ENCODE data around the gene ZNF678.
"Not testable (repeated sequence)": the region's sequence is repeated elsewhere in the genome, so short reads cannot be mapped to it uniquely, and the experiment has no call there.

ZNF678 gene

DNA sequence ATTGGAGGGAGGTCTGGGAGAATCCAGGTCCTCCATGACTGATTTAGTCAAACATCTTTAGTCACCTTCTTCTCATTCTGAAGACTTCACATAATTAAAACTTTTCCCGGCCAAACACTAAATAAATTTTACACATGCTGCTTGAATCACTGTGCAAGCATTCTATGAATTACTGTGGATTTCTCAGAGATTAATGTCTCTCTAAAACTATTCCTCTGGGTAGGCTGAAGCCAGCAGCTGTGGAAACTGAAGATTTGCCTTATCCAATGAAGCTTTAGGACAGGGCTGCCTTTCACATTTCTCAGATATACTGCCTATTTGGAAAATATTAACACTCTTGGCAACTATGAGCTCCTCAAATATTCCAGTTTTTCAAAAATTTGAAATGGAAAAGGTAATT is 110.1 kb downstream of the ZNF678 start:
- H3K36me3 ChIP-seq (ENCODE audit: insufficient read depth, low read length), result no peaks in the 10 kb centered on the region
- no peak overlapping the region for H3K9ac ChIP-seq (ENCODE audit: low read length)
- H3K9me3 ChIP-seq (ENCODE audit: low read length), result peaks cover 5% of the 10 kb centered on the region
- H3K27me3 ChIP-seq (ENCODE audit: control insufficient read depth in 1 of 2, insufficient read depth in 2 of 2, low read length in 2 of 2), result no peaks in the 10 kb centered on the region
- H3K4me1 ChIP-seq (ENCODE audit: insufficient read depth, low read length), result no peaks in the 10 kb centered on the region
- H3K27ac ChIP-seq (ENCODE audit: low read depth, low read length), result no peak overlapping the region
- no peak overlapping the region for H3K4me3 ChIP-seq (ENCODE audit: low read depth in 1 of 2, low read length in 2 of 2)

DNA sequence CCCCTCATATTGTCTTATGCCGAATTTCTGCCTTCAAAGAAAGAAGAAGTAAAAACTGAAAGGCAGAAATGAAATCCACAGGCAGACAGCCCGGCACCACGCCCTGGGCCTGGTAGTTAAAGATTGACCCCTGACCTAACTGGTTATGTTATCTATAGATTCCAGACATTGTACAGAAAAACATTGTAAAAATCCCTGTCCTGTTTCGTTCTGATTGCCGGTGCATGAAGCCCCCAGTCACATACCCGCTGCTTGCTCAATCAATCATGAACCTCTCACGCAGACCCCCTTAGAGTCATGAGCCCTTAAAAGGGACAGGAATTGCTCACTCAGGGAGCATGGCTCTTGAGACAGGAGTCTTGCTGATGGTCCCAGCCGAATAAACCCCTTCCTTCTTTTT is 122.5 kb downstream of the ZNF678 start:
- no peak overlapping the region for H3K9ac ChIP-seq (ENCODE audit: low read length)
- no peaks in the 10 kb centered on the region for H3K27me3 ChIP-seq (ENCODE audit: control insufficient read depth in 1 of 2, insufficient read depth in 2 of 2, low read length in 2 of 2)
- H3K4me1 ChIP-seq (ENCODE audit: insufficient read depth, low read length), result no peaks in the 10 kb centered on the region
- H3K9me3 ChIP-seq (ENCODE audit: low read length), result no peaks in the 10 kb centered on the region
- H3K36me3 ChIP-seq (ENCODE audit: insufficient read depth, low read length), result no peaks in the 10 kb centered on the region
- no peak overlapping the region for H3K4me3 ChIP-seq (ENCODE audit: low read depth in 1 of 2, low read length in 2 of 2)
- no peak overlapping the region for H3K27ac ChIP-seq (ENCODE audit: low read depth, low read length)

DNA sequence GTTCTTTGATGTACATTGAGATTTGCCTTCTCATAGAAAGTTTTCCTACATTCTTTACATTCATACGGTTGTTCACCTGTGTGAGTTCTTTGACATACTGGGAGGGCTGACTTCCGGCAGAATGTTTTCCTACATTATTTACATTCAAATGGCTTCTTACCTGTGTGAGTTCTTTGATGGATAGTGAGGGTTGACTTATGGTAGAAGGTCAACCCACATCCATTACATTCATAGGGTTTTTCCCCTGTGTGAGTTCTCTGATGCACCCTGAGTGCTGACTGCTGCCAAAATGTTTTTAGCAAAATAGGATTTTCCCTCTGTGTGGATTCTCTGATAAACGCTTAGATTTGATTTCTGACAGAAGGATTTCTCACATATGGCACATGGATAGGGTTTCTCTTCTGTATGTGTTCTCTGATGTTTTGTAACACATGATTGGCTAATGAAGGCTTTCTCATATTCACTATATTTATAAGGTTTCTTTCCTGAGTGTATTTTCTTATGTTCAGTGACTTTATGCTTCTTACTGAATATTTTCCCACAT is 134.0 kb downstream of the ZNF678 start:
- H3K27me3 ChIP-seq (ENCODE audit: control insufficient read depth in 1 of 2, insufficient read depth in 2 of 2, low read length in 2 of 2), result no peaks in the 10 kb centered on the region
- no peaks in the 10 kb centered on the region for H3K36me3 ChIP-seq (ENCODE audit: insufficient read depth, low read length)
- H3K9me3 ChIP-seq (ENCODE audit: low read length), result peaks cover 20% of the 10 kb centered on the region
- no peak overlapping the region for H3K27ac ChIP-seq (ENCODE audit: low read depth, low read length)
- no peak overlapping the region for H3K4me3 ChIP-seq (ENCODE audit: low read depth in 1 of 2, low read length in 2 of 2)
- H3K4me1 ChIP-seq (ENCODE audit: insufficient read depth, low read length), result no peaks in the 10 kb centered on the region
- H3K9ac ChIP-seq (ENCODE audit: low read length), result no peak overlapping the region

DNA sequence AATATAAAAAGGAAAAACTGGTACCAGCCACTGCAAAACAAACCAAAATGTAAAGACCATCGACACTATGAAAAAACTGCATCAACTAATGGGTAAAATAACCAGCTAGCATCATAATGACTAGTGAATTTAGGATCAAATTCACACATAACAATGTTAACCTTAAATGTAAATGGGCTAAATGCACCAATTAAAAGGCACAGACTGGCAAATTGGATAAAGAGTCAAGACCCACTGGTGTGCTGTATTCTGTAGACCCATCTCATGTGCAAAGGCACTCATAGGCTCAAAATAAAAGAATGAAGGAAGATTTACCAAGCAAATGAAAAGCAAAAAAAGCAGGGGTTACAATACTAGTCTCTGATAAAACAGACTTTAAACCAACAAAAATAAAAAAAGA is 138.3 kb downstream of the ZNF678 start:
- H3K36me3 ChIP-seq (ENCODE audit: insufficient read depth, low read length); H3K27me3 ChIP-seq (ENCODE audit: control insufficient read depth in 1 of 2, insufficient read depth in 2 of 2, low read length in 2 of 2); H3K9ac ChIP-seq (ENCODE audit: low read length); H3K4me1 ChIP-seq (ENCODE audit: insufficient read depth, low read length); H3K27ac ChIP-seq (ENCODE audit: low read depth, low read length); H3K4me3 ChIP-seq (ENCODE audit: low read depth in 1 of 2, low read length in 2 of 2): not testable (repeated sequence)
- peaks cover 10% of the 10 kb centered on the region for H3K9me3 ChIP-seq (ENCODE audit: low read length)

DNA sequence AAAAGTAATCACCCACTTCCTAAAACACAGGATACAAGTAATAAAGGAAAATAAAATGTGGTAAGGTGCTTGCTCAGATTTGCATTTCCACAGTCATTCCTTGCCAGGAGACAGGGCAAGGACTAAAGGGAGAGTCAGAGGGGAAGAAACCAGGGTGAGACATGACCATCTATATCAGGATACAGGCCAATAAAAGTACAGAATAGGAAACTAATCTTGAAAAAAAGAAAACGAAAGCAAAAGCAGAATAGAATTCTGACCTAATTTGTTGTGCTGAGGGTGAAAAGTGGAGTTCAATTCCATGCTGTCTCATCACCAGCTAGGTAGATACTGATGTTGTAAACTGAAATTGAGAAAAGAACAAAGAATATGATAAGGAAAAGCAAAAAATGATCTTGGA is 144.5 kb downstream of the ZNF678 start:
- Histone ChIP-seq H3K27me3 (ENCODE audit: control insufficient read depth in 1 of 2, insufficient read depth in 2 of 2, low read length in 2 of 2) (no peaks in the 10 kb centered on the region), H3K4me1 (ENCODE audit: insufficient read depth, low read length) (no peaks in the 10 kb centered on the region), H3K27ac (ENCODE audit: low read depth, low read length) (no peak overlapping the region), H3K9ac (ENCODE audit: low read length) (no peak overlapping the region), H3K9me3 (ENCODE audit: low read length) (no peaks in the 10 kb centered on the region), H3K36me3 (ENCODE audit: insufficient read depth, low read length) (no peaks in the 10 kb centered on the region), H3K4me3 (ENCODE audit: low read depth in 1 of 2, low read length in 2 of 2) (no peak overlapping the region)

DNA sequence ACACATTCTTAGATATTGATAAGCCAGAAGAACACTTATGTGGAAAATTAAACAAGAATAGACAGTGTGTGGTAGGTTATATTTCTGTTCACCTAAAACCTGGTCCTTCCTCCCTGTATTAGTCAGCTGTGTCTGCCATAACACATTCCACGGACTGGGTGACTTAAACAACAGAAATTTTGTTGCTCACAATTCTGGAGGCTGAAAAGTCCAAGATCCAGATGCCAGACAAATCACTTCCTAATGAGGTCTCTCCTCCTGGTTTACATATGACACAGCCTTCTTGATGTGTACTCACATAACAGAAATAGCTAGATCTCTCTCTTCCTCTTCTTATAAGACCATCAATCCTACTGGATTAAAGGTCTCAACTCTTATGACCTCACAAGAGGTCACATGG is 146.1 kb downstream of the ZNF678 start:
- no peak overlapping the region for H3K27ac ChIP-seq (ENCODE audit: low read depth, low read length)
- H3K27me3 ChIP-seq (ENCODE audit: control insufficient read depth in 1 of 2, insufficient read depth in 2 of 2, low read length in 2 of 2), result no peaks in the 10 kb centered on the region
- no peaks in the 10 kb centered on the region for H3K4me1 ChIP-seq (ENCODE audit: insufficient read depth, low read length)
- no peaks in the 10 kb centered on the region for H3K9me3 ChIP-seq (ENCODE audit: low read length)
- H3K9ac ChIP-seq (ENCODE audit: low read length), result no peak overlapping the region
- no peak overlapping the region for H3K4me3 ChIP-seq (ENCODE audit: low read depth in 1 of 2, low read length in 2 of 2)
- no peaks in the 10 kb centered on the region for H3K36me3 ChIP-seq (ENCODE audit: insufficient read depth, low read length)

DNA sequence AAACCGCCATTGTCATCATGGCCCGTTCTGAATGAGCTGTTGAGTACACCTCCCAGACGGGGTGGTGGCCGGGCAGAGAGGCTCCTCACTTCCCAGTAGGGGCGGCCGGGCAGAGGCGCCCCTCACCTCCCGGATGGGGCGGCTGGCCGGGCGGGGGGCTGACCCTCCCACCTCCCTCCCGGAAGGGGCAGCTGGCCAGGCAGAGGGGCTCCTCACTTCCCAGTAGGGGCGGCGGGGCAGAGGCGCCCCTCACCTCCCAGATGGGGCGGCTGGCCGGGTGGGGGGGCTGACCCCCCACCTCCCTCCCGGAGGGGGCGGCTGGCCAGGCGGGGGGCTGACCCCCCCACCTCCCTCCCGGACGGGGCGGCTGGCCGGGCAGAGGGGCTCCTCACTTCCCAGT is 147.1 kb downstream of the ZNF678 start:
- not testable (repeated sequence) for H3K27ac ChIP-seq (ENCODE audit: low read depth, low read length); H3K27me3 ChIP-seq (ENCODE audit: control insufficient read depth in 1 of 2, insufficient read depth in 2 of 2, low read length in 2 of 2); H3K9ac ChIP-seq (ENCODE audit: low read length); H3K4me3 ChIP-seq (ENCODE audit: low read depth in 1 of 2, low read length in 2 of 2); H3K36me3 ChIP-seq (ENCODE audit: insufficient read depth, low read length); H3K4me1 ChIP-seq (ENCODE audit: insufficient read depth, low read length); H3K9me3 ChIP-seq (ENCODE audit: low read length)

DNA sequence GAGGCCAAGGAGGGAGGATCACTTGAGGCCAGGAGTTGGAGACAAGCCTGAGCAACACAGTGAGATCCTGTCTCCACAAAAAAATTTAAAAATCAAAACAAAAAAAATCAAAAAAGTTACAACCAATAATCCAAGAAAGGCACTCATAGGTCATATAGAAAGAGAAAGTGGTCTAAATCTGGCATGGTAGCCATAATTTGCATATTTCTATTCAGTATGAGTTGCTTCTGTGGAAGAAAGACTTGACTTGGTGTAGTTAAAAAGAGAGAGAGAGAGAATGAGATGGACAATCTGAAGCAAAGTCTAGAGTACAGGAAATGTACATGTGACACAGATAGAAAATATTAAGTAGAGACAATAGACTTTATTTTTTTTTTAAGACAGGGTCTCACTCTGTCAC is 149.3 kb downstream of the ZNF678 start:
- no peaks in the 10 kb centered on the region for H3K27me3 ChIP-seq (ENCODE audit: control insufficient read depth in 1 of 2, insufficient read depth in 2 of 2, low read length in 2 of 2)

DNA sequence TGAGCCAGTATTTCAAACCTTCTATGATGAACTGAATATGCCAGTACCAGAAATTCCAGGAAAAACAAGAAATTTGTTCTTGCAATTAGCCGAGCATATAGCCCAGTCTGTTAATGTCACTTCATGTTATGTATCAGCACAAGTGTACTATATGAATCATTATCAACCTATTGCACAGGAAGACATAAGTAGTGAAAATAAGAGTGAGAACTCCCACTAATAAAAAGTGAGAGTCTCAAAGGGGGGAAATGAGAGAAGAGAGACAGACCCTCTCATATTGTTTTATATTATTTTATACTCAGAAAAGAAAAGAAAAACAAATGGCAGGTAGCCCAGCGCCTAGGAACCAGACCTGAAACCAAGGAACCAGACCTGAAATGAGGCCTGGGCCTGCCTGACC is 155.6 kb downstream of the ZNF678 start:
- H3K4me1 ChIP-seq (ENCODE audit: insufficient read depth, low read length), result no peaks in the 10 kb centered on the region
- H3K27ac ChIP-seq (ENCODE audit: low read depth, low read length), result no peak overlapping the region
- H3K27me3 ChIP-seq (ENCODE audit: control insufficient read depth in 1 of 2, insufficient read depth in 2 of 2, low read length in 2 of 2), result no peaks in the 10 kb centered on the region
- no peaks in the 10 kb centered on the region for H3K36me3 ChIP-seq (ENCODE audit: insufficient read depth, low read length)
- H3K9me3 ChIP-seq (ENCODE audit: low read length), result no peaks in the 10 kb centered on the region
- no peak overlapping the region for H3K9ac ChIP-seq (ENCODE audit: low read length)
- H3K4me3 ChIP-seq (ENCODE audit: low read depth in 1 of 2, low read length in 2 of 2), result no peak overlapping the region

More for the DNA sequence above, 149.3 kb downstream of the ZNF678 start:
- no peak overlapping the region for H3K4me3 ChIP-seq (ENCODE audit: low read depth in 1 of 2, low read length in 2 of 2)
- H3K9me3 ChIP-seq (ENCODE audit: low read length), result no peaks in the 10 kb centered on the region
- no peak overlapping the region for H3K27ac ChIP-seq (ENCODE audit: low read depth, low read length)
- no peaks in the 10 kb centered on the region for H3K4me1 ChIP-seq (ENCODE audit: insufficient read depth, low read length)
- H3K36me3 ChIP-seq (ENCODE audit: insufficient read depth, low read length), result no peaks in the 10 kb centered on the region
- no peak overlapping the region for H3K9ac ChIP-seq (ENCODE audit: low read length)

DNA sequence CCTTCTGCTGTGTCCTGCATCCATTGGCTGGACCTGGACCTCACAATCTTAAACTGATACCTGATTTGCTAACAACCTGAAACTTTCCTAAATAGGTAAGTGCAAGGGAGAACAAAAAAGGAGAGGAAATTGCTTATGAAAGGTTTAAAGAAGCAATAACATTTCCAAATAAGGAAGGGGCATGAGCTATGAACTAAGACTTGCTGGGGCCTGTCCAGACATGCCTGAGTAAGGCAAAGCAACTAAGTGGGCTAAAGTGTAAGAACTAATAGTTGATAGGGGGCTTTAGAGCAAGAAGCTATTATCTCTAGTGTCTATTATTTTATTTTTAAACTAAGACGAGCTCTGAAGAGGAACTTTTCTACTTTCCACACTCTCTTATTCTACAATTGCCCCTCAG is 160.1 kb downstream of the ZNF678 start:
- Histone ChIP-seq H3K36me3 (ENCODE audit: insufficient read depth, low read length) (no peaks in the 10 kb centered on the region), H3K9me3 (ENCODE audit: low read length) (no peaks in the 10 kb centered on the region), H3K27ac (ENCODE audit: low read depth, low read length) (no peak overlapping the region), H3K4me1 (ENCODE audit: insufficient read depth, low read length) (no peaks in the 10 kb centered on the region), H3K9ac (ENCODE audit: low read length) (no peak overlapping the region), H3K4me3 (ENCODE audit: low read depth in 1 of 2, low read length in 2 of 2) (no peak overlapping the region), H3K27me3 (ENCODE audit: control insufficient read depth in 1 of 2, insufficient read depth in 2 of 2, low read length in 2 of 2) (no peaks in the 10 kb centered on the region)

DNA sequence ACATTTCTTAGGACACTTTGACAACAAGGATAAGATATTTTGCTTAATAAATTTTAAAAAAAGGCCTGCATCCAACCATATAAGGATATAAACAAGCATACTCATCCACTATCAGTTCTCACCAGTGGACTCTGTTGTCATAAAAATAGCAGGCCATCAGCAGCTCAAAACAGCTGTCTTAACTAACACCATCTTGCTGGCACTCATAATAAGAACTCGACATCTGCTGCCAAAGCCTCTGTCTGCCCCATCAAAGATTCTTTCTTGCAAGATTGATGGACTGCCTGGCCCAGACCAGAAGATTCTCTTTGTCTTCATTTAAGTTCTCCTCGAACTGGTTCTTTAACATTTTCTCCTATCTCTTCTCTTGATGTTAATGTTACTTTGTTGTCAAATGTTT is 161.7 kb downstream of the ZNF678 start:
- Histone ChIP-seq H3K4me3 (ENCODE audit: low read depth in 1 of 2, low read length in 2 of 2) (no peak overlapping the region), H3K4me1 (ENCODE audit: insufficient read depth, low read length) (peaks cover 13% of the 10 kb centered on the region), H3K9ac (ENCODE audit: low read length) (no peak overlapping the region), H3K9me3 (ENCODE audit: low read length) (no peaks in the 10 kb centered on the region), H3K36me3 (ENCODE audit: insufficient read depth, low read length) (no peaks in the 10 kb centered on the region), H3K27me3 (ENCODE audit: control insufficient read depth in 1 of 2, insufficient read depth in 2 of 2, low read length in 2 of 2) (no peaks in the 10 kb centered on the region), H3K27ac (ENCODE audit: low read depth, low read length) (no peak overlapping the region)

DNA sequence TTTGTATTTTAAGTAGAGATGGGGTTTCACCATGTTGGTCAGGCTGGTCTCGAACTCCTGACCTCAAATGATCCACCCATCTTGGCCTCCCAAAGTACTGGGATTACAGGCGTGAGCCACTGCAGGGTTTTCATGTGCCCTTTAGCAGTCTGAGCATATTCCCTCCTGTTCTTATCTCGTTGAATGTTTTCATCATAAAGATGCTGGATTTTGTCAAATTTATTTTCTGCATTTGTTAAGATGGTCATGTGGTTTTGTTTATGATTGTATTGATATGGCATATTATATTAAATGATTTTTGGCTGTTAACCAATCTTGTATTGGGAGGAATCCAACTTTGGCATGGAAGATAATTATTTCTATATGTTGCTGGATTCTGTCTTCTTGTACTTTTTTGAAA is 163.0 kb downstream of the ZNF678 start:
- Histone ChIP-seq H3K27ac (ENCODE audit: low read depth, low read length) (no peak overlapping the region), H3K4me3 (ENCODE audit: low read depth in 1 of 2, low read length in 2 of 2) (no peak overlapping the region), H3K9ac (ENCODE audit: low read length) (no peak overlapping the region), H3K9me3 (ENCODE audit: low read length) (no peaks in the 10 kb centered on the region), H3K36me3 (ENCODE audit: insufficient read depth, low read length) (no peaks in the 10 kb centered on the region), H3K4me1 (ENCODE audit: insufficient read depth, low read length) (peaks cover 15% of the 10 kb centered on the region), H3K27me3 (ENCODE audit: control insufficient read depth in 1 of 2, insufficient read depth in 2 of 2, low read length in 2 of 2) (no peaks in the 10 kb centered on the region)

Measured in muscle layer of colon (tissue), 2 donors.